ENCODE data around the gene CFL1. TPM values are rescaled to one million over a fixed set of nuclear protein-coding genes. Genes with fewer than 3 reads are reported as not detected.

Gene CFL1
- total and polyA plus RNA-seq, 2 experiments from 2014 or later: 1,393 to 2,124 TPM

DNA sequence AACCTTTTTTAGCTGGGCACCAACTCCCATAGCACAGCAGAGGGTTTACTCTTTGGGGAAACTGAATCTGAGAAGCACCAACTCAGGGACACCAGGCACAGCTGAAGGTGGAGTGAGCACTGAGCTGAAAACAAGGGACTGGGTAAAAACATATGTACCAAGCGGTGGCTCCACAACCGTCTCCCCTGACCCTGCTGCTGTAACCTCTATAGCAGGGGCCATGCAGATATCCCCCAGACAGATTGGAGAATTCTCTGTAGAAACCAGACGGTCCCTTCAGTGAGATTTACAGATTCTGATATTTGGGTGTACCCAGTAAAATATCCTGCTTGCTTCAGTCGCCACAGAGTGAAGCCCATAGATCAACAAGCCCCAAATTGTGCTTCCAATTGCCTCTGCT lies 28.5 kb downstream of the CFL1 start:
- Histone ChIP-seq H3F3A (replicated peaks; ENCODE audit: low read depth) (0 out of 2 replicates have a peak, but pooled peaks cover 3% of the 10 kb centered on the region), H3K36me3 (ENCODE audit: insufficient read depth) (no peaks in the 10 kb centered on the region), H3K27me3 (ENCODE audit: insufficient read depth) (peaks cover 10% of the 10 kb centered on the region), H3K9me2 (ENCODE audit: insufficient read depth) (peaks cover 6% of the 10 kb centered on the region; the same call in 1 of the 2 replicates), H3K4me2 (no peak overlapping the region), H2AFZ (no peak overlapping the region), H4K20me1 (replicated peaks; ENCODE audit: insufficient read depth) (no peaks in the 10 kb centered on the region; the same call in 1 of the 2 replicates), H3K79me2 (replicated peaks; ENCODE audit: insufficient read depth) (0 out of 2 replicates have a peak, but pooled peaks cover 3% of the 10 kb centered on the region), H3K4me1 (ENCODE audit: insufficient read depth) (peaks cover 5% of the 10 kb centered on the region; the same call in 1 of the 2 replicates), H3K27ac (ENCODE audit: low read depth) (no peak overlapping the region), H3K4me3 (no peak overlapping the region)
- Mint-ChIP-seq H3K9me3 (no peaks in the 10 kb centered on the region), H3K4me1 (peaks cover 11% of the 10 kb centered on the region), H3K4me3 (no peak overlapping the region; the same call in 2 of the 3 replicates), H3K36me3 (ENCODE audit: low read depth) (no peaks in the 10 kb centered on the region), H3K27ac (no peak overlapping the region), H3K27me3 (ENCODE audit: insufficient read depth, low read depth, poor library complexity) (peaks cover 26% of the 10 kb centered on the region)
- ATAC-seq (no peak), DNase-seq (ENCODE audit: low spot score) (no peak)
- TF ChIP-seq STAT1 (IDR thresholded peaks at IDR 0.05; ENCODE audit: unreplicated experiment) (no peak), JUNB (IDR thresholded peaks at IDR 0.05; ENCODE audit: unreplicated experiment) (peak; percentile 69)

DNA sequence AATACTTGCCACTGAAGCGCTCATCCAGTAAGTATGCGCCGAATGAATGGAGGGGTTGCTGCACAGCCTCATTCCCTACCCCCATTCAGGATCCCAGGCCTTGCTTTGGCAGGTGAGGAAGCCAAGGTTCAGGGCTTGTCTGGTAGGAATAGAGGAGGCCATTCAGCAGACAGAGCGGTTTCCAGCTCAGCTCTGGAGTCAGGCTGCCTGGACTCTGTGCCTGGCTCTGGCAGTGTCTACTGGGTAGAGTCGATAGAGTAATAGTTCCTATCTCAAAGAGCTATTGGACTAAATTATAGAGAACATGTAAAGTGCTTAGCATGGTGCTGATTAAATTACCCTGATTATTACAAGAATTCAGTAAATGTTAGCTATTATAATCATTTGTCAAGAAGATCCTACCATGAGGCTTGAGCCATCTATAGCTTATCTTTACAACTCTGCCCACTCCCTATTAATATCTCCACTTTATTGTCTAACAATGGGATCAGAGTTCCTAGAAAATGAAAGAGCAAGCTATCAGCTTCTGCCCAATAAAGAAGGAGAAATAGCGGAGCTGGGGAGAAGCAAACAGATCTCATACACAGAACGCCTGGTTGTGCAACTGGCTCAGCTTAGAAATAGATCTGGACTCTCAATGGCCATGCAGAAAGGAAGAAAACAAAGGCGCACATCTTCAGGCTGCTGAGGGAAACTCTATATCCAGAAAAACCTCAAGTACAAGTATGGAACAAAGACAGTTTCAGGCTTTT lies 30.8 kb downstream of the CFL1 start:
- ATAC-seq (no peak), DNase-seq (ENCODE audit: low spot score) (no peak)
- no peak overlapping the region for H3K27ac ChIP-seq (ENCODE audit: low read depth)
- Mint-ChIP-seq H3K27me3 (ENCODE audit: insufficient read depth, low read depth, poor library complexity) (peaks cover 14% of the 10 kb centered on the region), H3K9me3 (no peaks in the 10 kb centered on the region), H3K36me3 (ENCODE audit: low read depth) (no peaks in the 10 kb centered on the region), H3K4me1 (peaks cover 6% of the 10 kb centered on the region; the same call in 2 of the 3 replicates), H3K4me3 (no peak overlapping the region), H3K27ac (no peak overlapping the region)
- no peak overlapping the region for H3K4me3 ChIP-seq
- no peaks in the 10 kb centered on the region; the same call in 1 of the 2 replicates for H4K20me1 ChIP-seq (replicated peaks; ENCODE audit: insufficient read depth)
- no peak overlapping the region for H3K4me2 ChIP-seq
- H3K36me3 ChIP-seq (ENCODE audit: insufficient read depth): no peaks in the 10 kb centered on the region
- H3F3A ChIP-seq (replicated peaks; ENCODE audit: low read depth): 0 out of 2 replicates have a peak, but pooled peaks cover 3% of the 10 kb centered on the region
- H3K27me3 ChIP-seq (ENCODE audit: insufficient read depth): peaks cover under 1% of the 10 kb centered on the region; the same call in 1 of the 2 replicates
- TF ChIP-seq, protein P1, sequence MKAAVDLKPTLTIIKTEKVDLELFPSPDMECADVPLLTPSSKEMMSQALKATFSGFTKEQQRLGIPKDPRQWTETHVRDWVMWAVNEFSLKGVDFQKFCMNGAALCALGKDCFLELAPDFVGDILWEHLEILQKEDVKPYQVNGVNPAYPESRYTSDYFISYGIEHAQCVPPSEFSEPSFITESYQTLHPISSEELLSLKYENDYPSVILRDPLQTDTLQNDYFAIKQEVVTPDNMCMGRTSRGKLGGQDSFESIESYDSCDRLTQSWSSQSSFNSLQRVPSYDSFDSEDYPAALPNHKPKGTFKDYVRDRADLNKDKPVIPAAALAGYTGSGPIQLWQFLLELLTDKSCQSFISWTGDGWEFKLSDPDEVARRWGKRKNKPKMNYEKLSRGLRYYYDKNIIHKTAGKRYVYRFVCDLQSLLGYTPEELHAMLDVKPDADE (IDR thresholded peaks at IDR 0.05): no peak
- TF ChIP-seq JUNB (IDR thresholded peaks at IDR 0.05; ENCODE audit: unreplicated experiment): no peak
- TF ChIP-seq, protein P2, sequence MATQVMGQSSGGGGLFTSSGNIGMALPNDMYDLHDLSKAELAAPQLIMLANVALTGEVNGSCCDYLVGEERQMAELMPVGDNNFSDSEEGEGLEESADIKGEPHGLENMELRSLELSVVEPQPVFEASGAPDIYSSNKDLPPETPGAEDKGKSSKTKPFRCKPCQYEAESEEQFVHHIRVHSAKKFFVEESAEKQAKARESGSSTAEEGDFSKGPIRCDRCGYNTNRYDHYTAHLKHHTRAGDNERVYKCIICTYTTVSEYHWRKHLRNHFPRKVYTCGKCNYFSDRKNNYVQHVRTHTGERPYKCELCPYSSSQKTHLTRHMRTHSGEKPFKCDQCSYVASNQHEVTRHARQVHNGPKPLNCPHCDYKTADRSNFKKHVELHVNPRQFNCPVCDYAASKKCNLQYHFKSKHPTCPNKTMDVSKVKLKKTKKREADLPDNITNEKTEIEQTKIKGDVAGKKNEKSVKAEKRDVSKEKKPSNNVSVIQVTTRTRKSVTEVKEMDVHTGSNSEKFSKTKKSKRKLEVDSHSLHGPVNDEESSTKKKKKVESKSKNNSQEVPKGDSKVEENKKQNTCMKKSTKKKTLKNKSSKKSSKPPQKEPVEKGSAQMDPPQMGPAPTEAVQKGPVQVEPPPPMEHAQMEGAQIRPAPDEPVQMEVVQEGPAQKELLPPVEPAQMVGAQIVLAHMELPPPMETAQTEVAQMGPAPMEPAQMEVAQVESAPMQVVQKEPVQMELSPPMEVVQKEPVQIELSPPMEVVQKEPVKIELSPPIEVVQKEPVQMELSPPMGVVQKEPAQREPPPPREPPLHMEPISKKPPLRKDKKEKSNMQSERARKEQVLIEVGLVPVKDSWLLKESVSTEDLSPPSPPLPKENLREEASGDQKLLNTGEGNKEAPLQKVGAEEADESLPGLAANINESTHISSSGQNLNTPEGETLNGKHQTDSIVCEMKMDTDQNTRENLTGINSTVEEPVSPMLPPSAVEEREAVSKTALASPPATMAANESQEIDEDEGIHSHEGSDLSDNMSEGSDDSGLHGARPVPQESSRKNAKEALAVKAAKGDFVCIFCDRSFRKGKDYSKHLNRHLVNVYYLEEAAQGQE (IDR thresholded peaks at IDR 0.05; ENCODE audit: unreplicated experiment): no peak
- no peak for TF ChIP-seq STAT1 (IDR thresholded peaks at IDR 0.05; ENCODE audit: unreplicated experiment)
- no peak for TF ChIP-seq CREB1 (CRISPR knock-in tag; IDR thresholded peaks at IDR 0.05; ENCODE audit: low read depth)
- no peak for TF ChIP-seq EZH2phosphoT487 (IDR thresholded peaks at IDR 0.05; ENCODE audit: unreplicated experiment)
- peaks cover 4% of the 10 kb centered on the region; the same call in 1 of the 2 replicates for H3K9me2 ChIP-seq (ENCODE audit: insufficient read depth)
- H3K79me2 ChIP-seq (replicated peaks; ENCODE audit: insufficient read depth): no peaks in the 10 kb centered on the region
- H2AFZ ChIP-seq: no peak overlapping the region
- H3K4me1 ChIP-seq (ENCODE audit: insufficient read depth): no peaks in the 10 kb centered on the region

Measured in GM23338 (cell line).